HG03064 (cell line): ENCODE measurements around the gene MOB4.
"Not testable (repeated sequence)": the region's sequence is repeated elsewhere in the genome, so short reads cannot be mapped to it uniquely, and the experiment has no call there.

Experiments
- ATAC-seq: cut with Tn5 transposase; IDR thresholded peaks from one replicate; pipeline ENCODE4 v1.9.1; 2021; ENCODE audit warnings: low read depth; ENCODE audit not compliant: unreplicated experiment

The MOB4 gene

DNA sequence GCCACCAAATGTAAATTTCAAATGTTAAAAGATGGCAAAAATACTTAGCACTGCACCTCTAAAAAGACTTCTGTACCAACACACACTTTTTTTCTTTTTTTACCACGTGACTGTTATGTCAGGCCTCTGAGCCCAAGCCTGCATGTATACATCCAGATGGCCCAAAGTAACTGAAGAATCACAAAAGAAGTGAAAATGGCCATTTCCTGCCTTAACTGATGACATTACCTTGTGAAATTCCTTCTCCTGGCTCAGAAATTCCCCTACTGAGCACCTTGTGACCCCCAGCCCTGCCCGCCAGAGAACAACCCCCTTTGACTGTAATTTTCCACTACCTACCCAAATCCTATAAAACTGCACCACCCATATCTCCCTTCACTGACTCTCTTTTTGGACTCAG lies 62.4 kb downstream of the MOB4 start:
- ATAC-seq = not testable (repeated sequence)

- not testable (repeated sequence) for ATAC-seq
Observed at GRCh38 chr2:197580166-197580565, 64.3 kb downstream of the MOB4 start.

- not testable (repeated sequence) for ATAC-seq
Observed at GRCh38 chr2:197587255-197587654, 71.4 kb downstream of the MOB4 start.

GRCh38 chr2:197591339-197592072 lies 75.6 kb downstream of the MOB4 start:
- ATAC-seq = no peak

- ATAC-seq = no peak
Observed at GRCh38 chr2:197596766-197597165, 80.9 kb downstream of the MOB4 start.

DNA sequence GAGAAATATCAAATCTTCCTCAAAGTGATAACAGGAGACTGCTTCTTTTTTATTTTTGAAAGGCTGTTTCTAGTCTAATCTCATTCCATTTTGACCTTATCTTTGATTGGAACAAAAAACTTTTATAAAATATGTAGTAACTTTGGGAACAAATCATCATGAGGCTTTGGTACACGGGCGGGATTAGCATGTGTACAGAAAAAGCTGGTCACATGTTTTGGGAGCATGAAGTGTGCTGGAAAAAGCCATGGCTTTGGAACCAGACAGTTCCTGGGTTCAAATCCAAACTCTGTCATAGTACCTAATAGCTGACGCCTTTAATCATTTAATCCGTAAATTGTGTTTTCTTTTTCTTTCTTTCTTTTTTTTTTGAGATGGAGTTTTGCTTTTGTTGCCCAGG lies 81.3 kb downstream of the MOB4 start:
- no peak for ATAC-seq

DNA sequence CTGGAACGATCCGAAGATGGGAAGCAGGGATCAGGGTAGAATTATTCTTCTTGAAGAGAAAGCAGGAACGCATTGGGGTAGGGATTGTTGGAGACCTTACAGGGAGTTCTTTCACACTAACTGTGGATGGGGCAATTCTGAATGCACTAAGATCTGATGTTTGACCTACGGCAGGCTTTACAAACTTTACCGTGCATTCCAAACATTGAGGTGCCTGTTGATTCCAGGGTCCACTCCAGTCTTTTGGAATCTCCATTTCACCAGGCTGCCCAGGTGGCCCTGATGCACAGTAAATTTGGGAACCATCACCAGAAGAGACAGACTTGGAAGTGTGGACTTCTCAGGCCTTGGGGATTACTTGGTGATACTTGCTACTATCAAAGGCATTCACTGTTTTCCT lies 82.6 kb downstream of the MOB4 start:
- ATAC-seq = no peak

DNA sequence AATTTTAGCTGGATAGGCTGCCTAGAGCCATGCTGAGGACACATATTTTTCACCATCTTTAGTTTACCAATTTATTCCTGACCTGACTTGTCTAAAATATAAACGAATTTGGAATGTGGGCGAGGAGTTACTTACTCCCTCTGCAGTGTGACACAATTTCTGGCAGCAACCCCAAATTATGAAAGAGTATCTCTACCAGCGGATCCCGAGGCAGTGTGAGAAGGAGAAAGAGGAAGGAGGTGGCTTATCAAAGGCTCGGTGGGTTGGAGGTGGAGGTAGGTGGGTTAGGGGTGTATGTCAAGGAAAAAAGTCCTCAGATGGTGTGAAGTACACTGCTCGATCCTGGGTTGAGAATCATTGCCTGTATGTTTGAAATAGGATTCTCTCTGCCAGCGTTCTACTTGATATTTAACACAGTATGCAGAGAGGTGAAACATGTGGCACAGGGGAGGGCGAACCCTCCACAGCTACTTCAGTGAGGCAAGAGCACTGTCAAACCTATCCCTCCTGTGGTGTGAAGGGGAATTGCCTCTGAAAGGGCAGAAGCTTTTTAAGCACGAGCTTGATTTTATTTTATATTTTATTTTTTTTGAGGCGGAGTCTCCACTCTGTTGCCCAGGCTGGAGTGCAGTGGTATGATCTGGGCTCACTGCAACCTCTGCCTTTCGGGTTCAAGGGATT lies 83.6 kb downstream of the MOB4 start:
- ATAC-seq = no peak

DNA sequence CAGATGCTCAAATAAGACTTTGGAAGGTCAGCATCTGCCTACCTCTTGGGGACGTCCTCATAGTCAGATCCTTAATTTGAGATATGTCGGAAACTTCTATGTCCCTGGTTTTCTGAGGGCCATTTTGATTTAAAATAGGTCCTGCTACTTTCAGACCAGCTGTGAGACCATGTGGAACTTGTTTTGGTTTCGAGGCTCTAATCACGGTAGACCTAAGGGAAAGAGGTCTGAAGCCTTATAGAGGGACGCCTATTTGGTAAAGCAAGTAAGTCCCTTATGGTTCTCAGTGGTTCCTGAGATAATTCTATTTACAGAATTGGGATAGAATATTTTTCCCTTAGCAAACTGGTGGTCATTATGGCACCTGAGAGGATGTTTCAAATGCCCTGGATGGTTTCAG lies 84.4 kb downstream of the MOB4 start:
- no peak for ATAC-seq

GRCh38 chr2:197601726-197602125 lies 85.9 kb downstream of the MOB4 start:
- ATAC-seq = no peak
